Suprapubic skin (tissue), 4 donors: ENCODE measurements around the gene ACBD6. TPM values are rescaled to one million over a fixed set of nuclear protein-coding genes. Genes with fewer than 3 reads are reported as not detected.

Source experiments
- DNase-seq, 2 donors: peaks; one replicate each; pipeline ENCODE4 v3.0.0-alpha.2; 2019; ENCODE audit warnings: low spot score in 2 of 2
- H3K27ac ChIP-seq: fragments of 200-600 bp; sonication (generic); one replicate; pipeline ENCODE4 v1.5.1; 2019
- H3K27me3 ChIP-seq: fragments of 200-600 bp; sonication (generic); one replicate; pipeline ENCODE4 v1.5.1; 2019
- H3K36me3 ChIP-seq: fragments of 200-600 bp; sonication (generic); one replicate; pipeline ENCODE4 v1.5.1; 2019
- H3K4me1 ChIP-seq: fragments of 200-600 bp; sonication (generic); one replicate; pipeline ENCODE4 v1.5.1; 2019
- H3K4me3 ChIP-seq: fragments of 200-600 bp; sonication (generic); one replicate; pipeline ENCODE4 v1.5.1; 2019; ENCODE audit warnings: mild to moderate bottlenecking
- H3K9me3 ChIP-seq: fragments of 200-600 bp; sonication (generic); one replicate; pipeline ENCODE4 v1.5.1; 2019
- EP300 ChIP-seq: sonication (generic); formaldehyde crosslinking; IDR thresholded peaks from one replicate; pipeline ENCODE4 v1.6.1; 2017; ENCODE audit warnings: antibody characterized with exemption
- POLR2A ChIP-seq, 2 donors: fragments of 450-650 bp; IDR thresholded peaks; one replicate each; pipeline ENCODE4 v1.6.1; 2017; ENCODE audit warnings: antibody characterized with exemption in 2 of 2, mild to moderate bottlenecking in 2 of 2, moderate library complexity in 2 of 2
- POLR2AphosphoS5 ChIP-seq, 3 donors: sonication (generic); formaldehyde crosslinking; IDR thresholded peaks; one replicate each; pipeline ENCODE4 v1.6.1; 2017; ENCODE audit warnings: antibody characterized with exemption in 3 of 3
- WGBS: methylation state at CpG from one replicate; pipeline ENCODE4 v1.1.5; 2018; 5-methylcytosine and 5-hydroxymethylcytosine counted together
- total RNA-seq, 4 donors: library from RNA; depleted of rRNA; stranded (reverse); fragments of >200 nt; gene quantifications; one replicate each; pipeline ENCODE4 v1.1.0, GENCODE V29; 2016
- TF ChIP-seq, protein P1 (sequence below), 2 donors: fragments of 200-600 bp in 1 of 2; fragments of 450-650 bp in 1 of 2; sonication (generic) in 1 of 2; IDR thresholded peaks; one replicate each; pipeline ENCODE4 v1.5.1; 2016 to 2019; ENCODE audit warnings: antibody characterized with exemption in 2 of 2, mild to moderate bottlenecking in 1 of 2, moderate library complexity in 1 of 2

The ACBD6 gene
- total RNA-seq, 4 donors from 2014 or later = 26.5 to 38.5 (median 33.3) TPM

GRCh38 chr1:180365039-180365438 lies 137.3 kb downstream of the ACBD6 start:
- H3K4me1 ChIP-seq = no peaks in the 10 kb centered on the region
- no peaks in the 10 kb centered on the region for H3K9me3 ChIP-seq
- WGBS = 84% methylated on average over 3 of the region's 3 CpGs
- no peak for DNase-seq
- H3K27ac ChIP-seq = no peak overlapping the region
- no peaks in the 10 kb centered on the region for H3K27me3 ChIP-seq
- H3K4me3 ChIP-seq = no peak overlapping the region
- no peaks in the 10 kb centered on the region for H3K36me3 ChIP-seq
- no peak for TF ChIP-seq POLR2AphosphoS5 (IDR thresholded peaks at IDR 0.05)
- TF ChIP-seq, protein P1, sequence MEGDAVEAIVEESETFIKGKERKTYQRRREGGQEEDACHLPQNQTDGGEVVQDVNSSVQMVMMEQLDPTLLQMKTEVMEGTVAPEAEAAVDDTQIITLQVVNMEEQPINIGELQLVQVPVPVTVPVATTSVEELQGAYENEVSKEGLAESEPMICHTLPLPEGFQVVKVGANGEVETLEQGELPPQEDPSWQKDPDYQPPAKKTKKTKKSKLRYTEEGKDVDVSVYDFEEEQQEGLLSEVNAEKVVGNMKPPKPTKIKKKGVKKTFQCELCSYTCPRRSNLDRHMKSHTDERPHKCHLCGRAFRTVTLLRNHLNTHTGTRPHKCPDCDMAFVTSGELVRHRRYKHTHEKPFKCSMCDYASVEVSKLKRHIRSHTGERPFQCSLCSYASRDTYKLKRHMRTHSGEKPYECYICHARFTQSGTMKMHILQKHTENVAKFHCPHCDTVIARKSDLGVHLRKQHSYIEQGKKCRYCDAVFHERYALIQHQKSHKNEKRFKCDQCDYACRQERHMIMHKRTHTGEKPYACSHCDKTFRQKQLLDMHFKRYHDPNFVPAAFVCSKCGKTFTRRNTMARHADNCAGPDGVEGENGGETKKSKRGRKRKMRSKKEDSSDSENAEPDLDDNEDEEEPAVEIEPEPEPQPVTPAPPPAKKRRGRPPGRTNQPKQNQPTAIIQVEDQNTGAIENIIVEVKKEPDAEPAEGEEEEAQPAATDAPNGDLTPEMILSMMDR (IDR thresholded peaks at IDR 0.05) = no peak
- TF ChIP-seq EP300 = no peak
- no peak for TF ChIP-seq POLR2A (IDR thresholded peaks at IDR 0.05)

DNA sequence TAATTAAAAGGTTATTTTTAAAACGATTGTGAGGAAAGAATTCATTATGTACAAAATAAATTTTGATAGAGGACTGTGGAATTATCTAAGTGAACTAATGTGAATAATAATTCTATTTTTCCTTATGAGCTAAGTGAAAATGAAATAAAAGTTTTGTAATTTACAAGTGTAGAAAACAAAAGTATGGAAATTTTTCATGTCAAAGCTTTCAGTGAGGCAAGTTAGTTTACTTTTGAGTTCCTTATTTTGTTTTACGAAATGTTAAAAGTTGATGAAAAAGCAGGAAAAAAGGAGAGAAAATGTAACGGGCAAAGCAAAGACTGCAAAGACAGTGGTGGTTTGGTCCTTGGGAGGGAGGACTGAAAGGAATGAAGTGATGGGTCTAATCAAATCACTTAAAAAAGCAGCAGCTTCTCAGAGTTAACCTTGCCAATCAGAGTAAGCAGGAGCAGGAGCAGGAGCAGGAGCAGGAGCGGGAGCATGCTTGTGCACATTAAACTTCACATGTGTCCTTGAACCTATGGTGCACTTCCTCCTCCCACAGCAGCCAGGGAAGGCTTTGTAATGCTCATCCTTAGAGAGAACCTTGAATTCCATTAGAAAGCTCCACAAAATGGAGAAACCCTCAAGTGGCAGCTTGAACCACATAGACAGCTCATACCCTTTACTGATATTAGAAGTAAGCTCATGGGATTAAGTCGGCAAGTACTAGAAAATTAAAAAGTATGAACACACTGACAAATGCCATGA lies 139.0 kb downstream of the ACBD6 start:
- WGBS = 89% methylated on average over 5 of the region's 5 CpGs
- TF ChIP-seq, protein P1 (IDR thresholded peaks at IDR 0.05) = no peak
- TF ChIP-seq EP300 (no peak), POLR2AphosphoS5 (IDR thresholded peaks at IDR 0.05) (no peak), POLR2A (IDR thresholded peaks at IDR 0.05) (no peak)
- Histone ChIP-seq H3K36me3 (no peaks in the 10 kb centered on the region), H3K4me3 (no peak overlapping the region), H3K27me3 (no peaks in the 10 kb centered on the region), H3K27ac (no peak overlapping the region), H3K4me1 (no peaks in the 10 kb centered on the region), H3K9me3 (no peaks in the 10 kb centered on the region)
- DNase-seq = no peak

GRCh38 chr1:180360333-180361075 lies 141.9 kb downstream of the ACBD6 start:
- WGBS = 71% methylated on average over 3 of the region's 3 CpGs
- Histone ChIP-seq H3K27ac (no peak overlapping the region), H3K4me3 (no peak overlapping the region), H3K4me1 (no peaks in the 10 kb centered on the region), H3K27me3 (no peaks in the 10 kb centered on the region), H3K9me3 (no peaks in the 10 kb centered on the region), H3K36me3 (peaks cover 3% of the 10 kb centered on the region)
- no peak for DNase-seq
- TF ChIP-seq POLR2AphosphoS5 (IDR thresholded peaks at IDR 0.05) = no peak
- TF ChIP-seq POLR2A (IDR thresholded peaks at IDR 0.05) = no peak
- no peak for TF ChIP-seq EP300
- TF ChIP-seq, protein P1 (IDR thresholded peaks at IDR 0.05) = no peak

GRCh38 chr1:180358649-180359048 lies 143.7 kb downstream of the ACBD6 start:
- DNase-seq = no peak
- Histone ChIP-seq H3K9me3 (no peaks in the 10 kb centered on the region), H3K27ac (no peak overlapping the region), H3K36me3 (peaks cover 3% of the 10 kb centered on the region), H3K27me3 (no peaks in the 10 kb centered on the region), H3K4me1 (no peaks in the 10 kb centered on the region), H3K4me3 (no peak overlapping the region)
- TF ChIP-seq POLR2A (IDR thresholded peaks at IDR 0.05) = no peak
- no peak for TF ChIP-seq EP300
- TF ChIP-seq, protein P1 (IDR thresholded peaks at IDR 0.05) = no peak
- 68% methylated on average over 1 of the region's 1 CpG for WGBS

DNA sequence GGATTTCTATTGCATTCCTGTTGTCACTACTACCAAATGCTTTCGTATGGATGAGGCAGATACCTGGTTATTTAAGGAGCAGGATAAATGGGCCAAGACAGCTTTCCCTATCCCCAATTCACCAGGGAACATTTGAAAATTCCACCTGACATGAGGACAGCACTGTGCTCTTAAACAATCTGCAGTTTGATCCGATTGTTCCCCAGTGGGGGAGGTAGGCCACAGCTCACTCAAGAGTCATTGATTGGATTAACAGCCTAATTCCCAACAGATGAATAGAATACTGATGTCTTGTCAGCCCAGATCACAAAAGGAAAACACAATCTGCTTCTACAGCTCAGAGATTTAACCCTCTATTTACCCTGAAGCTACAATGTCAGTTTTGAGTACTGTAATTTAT lies 148.4 kb downstream of the ACBD6 start:
- Histone ChIP-seq H3K27me3 (no peaks in the 10 kb centered on the region), H3K9me3 (no peaks in the 10 kb centered on the region), H3K4me3 (no peak overlapping the region), H3K36me3 (peaks cover 3% of the 10 kb centered on the region), H3K27ac (no peak overlapping the region), H3K4me1 (no peaks in the 10 kb centered on the region)
- no peak for TF ChIP-seq POLR2A (IDR thresholded peaks at IDR 0.05)
- TF ChIP-seq, protein P1 (IDR thresholded peaks at IDR 0.05) = no peak
- TF ChIP-seq EP300 = no peak
- TF ChIP-seq POLR2AphosphoS5 (IDR thresholded peaks at IDR 0.05) = no peak
- WGBS = 90% methylated on average over 2 of the region's 2 CpGs
- no peak for DNase-seq
